ENCODE data around the gene NCBP2.

Gene NCBP2

DNA sequence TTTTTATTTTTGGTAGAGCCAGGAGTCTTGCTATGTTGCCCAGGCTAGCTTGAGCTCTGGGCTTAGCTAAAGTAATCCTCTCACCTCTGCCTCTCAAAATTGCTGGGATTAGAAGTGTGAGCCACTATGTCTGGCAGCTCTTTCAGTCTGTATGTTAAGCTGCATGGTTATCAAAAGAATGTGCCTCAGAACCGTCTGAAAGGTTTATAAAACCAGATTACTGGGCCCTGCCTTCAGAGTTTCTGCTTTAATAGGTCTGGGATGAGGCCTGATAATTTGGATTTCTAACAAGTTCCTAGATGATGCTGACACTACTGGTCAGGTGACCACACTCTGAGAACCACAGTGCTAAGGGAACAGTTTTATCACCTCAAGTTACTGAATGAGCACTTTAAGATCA lies 40.0 kb downstream of the NCBP2 start:
- CTCF ChIA-PET: no interaction called here
- Mint-ChIP-seq H3K4me3 (no peak overlapping the region), H3K9me3 (no peaks in the 10 kb centered on the region), H3K4me1 (no peaks in the 10 kb centered on the region), H3K27me3 (no peaks in the 10 kb centered on the region), H3K36me3 (peaks cover 39% of the 10 kb centered on the region), H3K27ac (no peak overlapping the region)
- DNase-seq: no peak

DNA sequence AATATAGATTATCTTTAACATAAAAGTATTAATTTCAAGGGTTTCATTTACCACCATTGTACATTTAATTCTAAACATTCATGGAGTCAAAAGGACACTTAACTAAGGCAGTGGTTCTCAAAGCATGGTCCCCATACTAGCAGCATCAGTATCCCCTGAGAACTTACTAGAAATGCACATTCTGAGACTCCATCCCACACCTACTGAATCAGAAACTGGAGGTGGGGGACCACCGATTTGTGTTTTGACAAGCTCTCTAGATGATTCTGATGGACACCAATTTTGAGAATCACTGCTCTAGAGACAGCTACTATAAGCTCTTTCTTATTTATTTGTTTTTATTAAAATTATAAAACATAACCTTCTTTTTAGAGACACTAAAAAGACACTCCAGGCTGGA lies 40.6 kb downstream of the NCBP2 start:
- DNase-seq: no peak
- CTCF ChIA-PET: no interaction called here
- H3K4me1 Mint-ChIP-seq: no peaks in the 10 kb centered on the region

DNA sequence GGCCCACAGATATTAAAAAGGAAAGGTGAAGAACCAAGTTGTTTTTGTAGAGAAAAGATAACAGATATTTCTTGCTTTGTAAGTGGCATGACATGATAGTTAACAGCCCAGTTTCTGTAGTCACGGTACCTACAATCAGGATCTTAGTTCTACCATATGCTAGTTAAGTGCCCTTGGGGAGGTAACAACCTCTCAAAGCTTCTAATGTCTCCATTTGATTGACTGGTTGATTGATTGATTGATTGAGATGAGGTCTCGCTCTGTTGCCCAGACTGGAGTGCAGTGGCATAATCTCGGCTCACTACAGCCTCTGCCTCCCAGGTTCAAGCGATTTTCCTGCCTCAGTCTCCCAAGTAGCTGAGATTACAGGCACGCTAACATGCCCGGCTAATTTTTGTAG lies 46.1 kb downstream of the NCBP2 start:
- Mint-ChIP-seq H3K36me3 (peaks cover 5% of the 10 kb centered on the region), H3K27ac (no peak overlapping the region), H3K27me3 (no peaks in the 10 kb centered on the region), H3K4me3 (no peak overlapping the region), H3K4me1 (peaks cover 6% of the 10 kb centered on the region), H3K9me3 (no peaks in the 10 kb centered on the region)
- DNase-seq: no peak
- CTCF ChIA-PET: no interaction called here

More for the DNA sequence above, 40.6 kb downstream of the NCBP2 start:
- H3K4me3 Mint-ChIP-seq: no peak overlapping the region
- H3K36me3 Mint-ChIP-seq: peaks cover 36% of the 10 kb centered on the region
- no peak overlapping the region for H3K27ac Mint-ChIP-seq
- no peaks in the 10 kb centered on the region for H3K27me3 Mint-ChIP-seq
- H3K9me3 Mint-ChIP-seq: no peaks in the 10 kb centered on the region

DNA sequence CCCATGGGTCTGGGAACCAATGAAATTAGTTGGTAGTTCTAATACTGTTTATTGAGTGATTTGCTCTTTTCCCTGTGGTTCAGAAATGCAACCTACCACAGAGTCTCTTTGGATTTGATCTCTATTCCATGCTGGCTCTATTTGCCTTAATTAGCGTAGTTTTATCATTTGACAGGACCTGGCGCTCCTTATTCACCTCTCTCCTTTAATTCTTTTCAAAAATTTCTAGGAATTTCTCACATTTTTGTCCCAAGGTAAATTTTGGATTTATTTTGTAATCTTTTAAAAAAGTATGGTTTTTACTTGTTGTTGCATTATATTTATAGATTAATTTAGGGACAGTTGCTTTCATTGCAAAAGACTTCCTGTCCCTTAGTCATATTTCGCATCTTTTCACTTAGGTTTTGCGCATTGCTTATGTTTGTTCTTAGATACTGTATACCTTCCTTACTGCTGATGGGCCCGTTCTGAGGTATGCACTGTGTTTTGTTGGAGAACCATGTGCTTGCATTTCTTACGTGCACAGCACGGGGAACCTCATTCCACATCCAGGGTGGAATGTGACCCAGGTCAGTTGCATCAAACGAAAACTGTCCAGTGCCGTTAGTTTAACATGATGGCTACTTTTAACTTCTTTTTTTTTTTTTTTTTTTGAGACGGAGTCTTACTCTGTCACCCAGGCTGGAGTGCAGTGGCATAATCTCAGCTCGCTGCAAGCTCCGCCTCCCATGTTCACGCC lies 47.6 kb downstream of the NCBP2 start:
- DNase-seq: no peak
- H3K4me3 Mint-ChIP-seq: no peak overlapping the region
- H3K27me3 Mint-ChIP-seq: no peaks in the 10 kb centered on the region
- peaks cover 2% of the 10 kb centered on the region for H3K36me3 Mint-ChIP-seq
- H3K9me3 Mint-ChIP-seq: no peaks in the 10 kb centered on the region
- CTCF ChIA-PET: no interaction called here
- no peak overlapping the region for H3K27ac Mint-ChIP-seq
- peaks cover 8% of the 10 kb centered on the region for H3K4me1 Mint-ChIP-seq

DNA sequence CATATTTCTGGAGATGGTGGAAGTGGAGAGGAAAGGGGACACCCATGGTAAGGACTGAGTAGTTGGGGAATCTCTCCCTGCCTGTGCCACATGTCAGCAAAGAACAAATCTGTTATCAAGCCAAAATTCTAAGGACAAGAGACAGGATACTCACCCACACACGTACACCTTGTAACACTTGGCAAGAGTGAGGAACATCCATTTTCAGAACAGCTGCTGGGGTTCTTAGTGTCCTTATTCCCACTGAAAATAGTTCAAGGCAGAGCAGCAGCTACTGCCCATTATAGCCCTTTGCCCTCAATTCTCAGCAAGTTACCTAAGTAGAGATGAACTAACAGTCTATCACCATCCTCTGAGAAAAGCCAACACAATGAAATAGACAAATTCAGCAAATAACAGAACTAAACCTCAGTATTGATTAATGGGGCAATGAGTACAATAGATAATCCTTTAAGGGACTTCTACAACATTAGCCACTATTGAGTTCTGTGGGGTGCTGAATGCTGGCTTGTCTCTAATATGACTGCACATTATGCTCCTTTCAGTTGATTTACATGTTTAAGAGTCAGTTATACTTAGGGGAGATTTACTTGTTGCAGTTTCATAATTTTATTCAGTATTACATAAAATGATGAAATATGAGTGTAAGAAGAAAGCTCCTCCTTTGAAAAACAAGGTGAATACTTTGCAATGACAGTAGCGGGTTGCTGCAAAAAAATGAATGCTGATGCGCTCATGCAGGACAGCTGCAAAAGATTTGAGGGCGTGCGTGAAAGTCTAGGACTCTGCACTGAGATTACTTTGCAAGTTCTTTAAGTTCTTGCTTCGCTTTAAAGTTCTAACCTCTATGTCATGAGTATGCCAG lies 52.3 kb downstream of the NCBP2 start:
- Mint-ChIP-seq H3K4me1 (peaks cover 14% of the 10 kb centered on the region), H3K27me3 (no peaks in the 10 kb centered on the region), H3K36me3 (peaks cover 18% of the 10 kb centered on the region), H3K9me3 (no peaks in the 10 kb centered on the region), H3K4me3 (no peak overlapping the region), H3K27ac (no peak overlapping the region)
- no peak for DNase-seq
- CTCF ChIA-PET: no interaction called here

DNA sequence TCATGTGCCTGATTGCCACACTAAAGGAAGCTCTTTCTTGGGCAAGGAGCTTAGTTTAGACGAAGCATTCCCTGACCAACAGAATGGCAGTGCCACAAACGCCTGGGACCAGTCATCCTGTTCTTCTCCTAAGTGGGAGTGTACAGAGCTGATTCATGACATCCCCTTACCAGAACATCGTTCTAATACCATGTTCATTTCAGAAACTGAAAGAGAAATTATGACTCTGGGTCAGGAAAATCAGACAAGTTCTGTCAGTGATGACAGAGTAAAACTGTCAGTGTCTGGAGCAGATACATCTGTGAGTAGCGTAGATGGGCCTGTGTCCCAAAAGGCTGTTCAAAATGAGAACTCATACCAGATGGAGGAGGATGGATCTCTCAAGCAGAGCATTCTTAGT lies 56.2 kb downstream of the NCBP2 start:
- no peak overlapping the region for H3K4me3 Mint-ChIP-seq
- no peaks in the 10 kb centered on the region for H3K9me3 Mint-ChIP-seq
- H3K4me1 Mint-ChIP-seq: peaks cover 24% of the 10 kb centered on the region
- H3K36me3 Mint-ChIP-seq: peaks cover 27% of the 10 kb centered on the region
- CTCF ChIA-PET: interaction anchor here (1.2 kb wide), 1 partner anchor 19 kb away, joined by 3 read pairs; the partner anchor contains the start of gene SENP5
- no peak overlapping the region for H3K27ac Mint-ChIP-seq
- no peak for DNase-seq
- H3K27me3 Mint-ChIP-seq: no peaks in the 10 kb centered on the region

All from activated naive CD4-positive, alpha-beta T cell treated with anti-CD3 and anti-CD28 coated beads, Interleukin-2, amount 10 ng/mL, durations not matched to agents 7 days and 5 days (primary cell).